GM19099 (cell line): ENCODE measurements around the gene ITIH1.

Experiments used
- POLR2A ChIP-seq: IDR thresholded peaks from 3 replicates; pipeline ENCODE4 v1.6.1; 2011; ENCODE audit warnings: low read depth; ENCODE audit not compliant: insufficient read length; ENCODE audit errors: extremely low read depth

ITIH1 gene

DNA sequence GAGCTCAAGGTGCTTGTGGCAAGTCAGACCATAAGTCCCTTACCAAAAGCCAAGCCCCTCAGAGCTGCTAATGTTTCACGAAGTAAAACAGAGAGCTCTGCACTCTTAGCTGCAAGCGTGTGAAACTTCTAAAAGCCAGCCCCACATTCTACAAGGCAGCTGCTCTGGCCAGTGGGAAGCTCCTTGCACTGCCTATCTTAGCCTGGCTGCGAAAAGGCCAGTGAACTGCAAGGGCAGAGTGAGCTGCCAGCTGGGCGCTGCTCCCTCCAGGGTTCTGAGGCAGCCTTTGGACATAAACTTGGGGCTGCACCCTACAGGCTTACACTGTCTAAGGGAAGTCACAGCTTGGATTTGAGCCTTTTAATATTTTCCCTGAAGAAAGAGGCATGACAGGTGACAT lies 59.6 kb downstream of the ITIH1 start:
- TF ChIP-seq POLR2A: no peak

DNA sequence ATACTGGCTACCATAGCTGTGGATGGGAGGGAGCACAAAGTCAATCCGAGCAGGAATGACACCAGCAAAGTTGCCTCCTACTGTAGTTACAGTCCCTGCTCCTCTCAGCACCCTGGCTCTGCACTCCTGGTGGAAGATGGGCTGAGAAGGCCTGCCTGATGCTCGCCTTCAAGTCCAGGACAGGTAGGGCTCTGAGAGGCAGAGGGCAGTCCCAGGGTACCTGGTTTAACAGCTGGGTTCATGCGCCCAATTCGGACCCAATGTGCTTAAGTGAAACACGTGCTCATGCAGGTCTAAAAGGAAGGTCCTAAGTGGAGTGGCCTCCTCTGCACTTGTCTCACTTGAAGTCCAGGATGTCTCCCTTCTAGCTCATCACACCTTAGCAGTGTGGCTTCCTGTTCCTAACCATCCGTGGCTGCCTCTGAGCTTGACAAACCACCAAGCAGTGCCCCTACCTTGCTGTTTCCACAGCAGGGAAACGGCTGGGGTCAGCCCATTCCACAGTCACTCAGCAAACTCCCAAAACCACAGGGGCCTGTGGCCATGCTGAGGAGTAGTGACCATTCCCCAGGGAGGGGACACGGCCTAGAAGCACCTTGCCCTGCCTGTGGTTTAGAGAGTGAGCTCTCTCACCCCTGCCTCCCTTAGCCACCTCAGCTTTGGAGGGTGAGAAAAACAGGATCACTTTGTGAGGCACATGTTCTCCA lies 61.3 kb downstream of the ITIH1 start:
- no peak for TF ChIP-seq POLR2A

DNA sequence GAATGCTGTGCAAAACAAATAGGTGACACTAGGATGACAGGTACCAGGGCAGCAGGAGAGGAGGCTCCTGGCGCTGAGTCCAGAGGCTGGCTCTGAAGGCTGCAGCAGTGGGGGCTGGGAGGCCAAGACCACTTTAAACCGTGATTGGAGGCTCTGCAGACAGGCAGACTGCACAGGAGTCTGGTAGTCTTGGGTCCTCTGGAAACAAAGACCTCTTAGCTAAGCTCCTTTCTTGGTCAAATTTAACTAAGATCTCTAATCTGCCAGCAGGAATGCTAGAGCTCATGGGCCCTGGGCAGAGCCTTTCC lies 61.8 kb downstream of the ITIH1 start:
- no peak for TF ChIP-seq POLR2A

DNA sequence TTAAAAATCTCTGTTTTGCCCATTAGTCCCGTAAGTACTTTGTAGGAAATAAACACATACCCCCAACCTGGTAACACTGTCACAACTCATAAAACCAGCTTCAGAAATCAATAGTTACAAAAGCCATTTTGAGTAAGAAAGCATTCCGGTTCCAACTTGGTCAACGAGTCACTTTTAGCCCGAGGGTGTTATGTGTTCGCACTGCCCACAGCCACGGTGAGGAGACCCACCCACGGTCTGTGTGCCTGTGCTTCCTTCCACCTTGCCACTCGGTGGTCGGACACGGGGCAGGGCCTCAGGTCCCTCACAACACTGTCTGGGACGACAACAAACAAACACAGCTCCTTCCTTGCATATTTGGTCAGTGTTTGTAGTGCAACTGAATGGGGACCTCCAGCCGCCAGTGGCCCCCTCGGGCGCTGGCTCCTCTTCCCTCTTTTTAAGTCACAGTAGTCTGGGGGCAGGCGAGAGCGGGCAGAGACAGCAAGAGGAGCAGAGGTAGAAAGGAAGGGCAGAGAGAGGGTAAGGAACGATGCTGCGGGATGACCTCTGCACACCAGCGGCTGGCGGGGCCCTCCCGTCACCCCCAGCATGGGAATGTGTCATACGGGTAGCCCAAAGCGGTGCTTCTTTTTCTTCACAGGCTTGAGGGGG lies 62.6 kb downstream of the ITIH1 start:
- no peak for TF ChIP-seq POLR2A

DNA sequence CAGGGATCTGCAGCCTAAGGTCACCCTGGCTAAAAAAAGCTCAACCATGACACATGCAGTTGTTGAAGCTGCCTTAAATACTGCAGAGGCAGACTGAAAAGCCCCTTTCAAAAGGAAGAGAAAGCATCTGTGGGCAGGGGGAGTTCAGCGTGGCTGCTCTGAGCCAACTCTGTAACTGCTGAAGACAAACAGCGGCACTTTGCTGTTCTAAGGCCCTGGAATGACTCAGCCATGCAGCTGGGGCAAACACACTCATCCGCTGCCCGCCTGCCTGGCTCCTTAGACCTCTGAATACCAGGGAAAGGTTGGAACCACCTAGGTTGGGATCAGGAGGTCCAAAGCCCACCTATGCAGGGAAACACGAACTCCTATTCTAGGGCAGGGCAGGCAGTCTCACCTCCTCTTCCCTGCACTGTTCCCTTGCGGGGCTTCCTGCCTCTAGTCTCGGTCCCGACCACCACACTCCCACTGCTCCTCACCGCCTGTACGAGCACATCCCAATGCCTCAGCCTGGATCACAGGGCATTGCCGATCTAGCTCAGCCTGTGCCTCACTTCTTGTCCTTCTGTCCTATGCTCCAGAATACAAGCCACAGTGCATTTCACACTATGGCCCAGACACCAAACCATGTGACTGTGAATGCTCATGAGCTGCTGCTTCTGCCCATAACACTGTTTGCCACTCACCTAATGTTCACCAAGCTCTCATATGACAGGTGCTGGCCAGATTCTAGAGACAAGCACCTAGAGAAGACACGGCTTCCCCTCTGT lies 64.0 kb downstream of the ITIH1 start:
- TF ChIP-seq POLR2A: no peak
